ENCODE results near the gene SPIC.

The SPIC gene

GRCh38 chr12:101485021-101485420 is 9.9 kb downstream of the SPIC start:
- DNase-seq (ENCODE audit: low read depth), result no peak
- TF ChIP-seq, protein P1, sequence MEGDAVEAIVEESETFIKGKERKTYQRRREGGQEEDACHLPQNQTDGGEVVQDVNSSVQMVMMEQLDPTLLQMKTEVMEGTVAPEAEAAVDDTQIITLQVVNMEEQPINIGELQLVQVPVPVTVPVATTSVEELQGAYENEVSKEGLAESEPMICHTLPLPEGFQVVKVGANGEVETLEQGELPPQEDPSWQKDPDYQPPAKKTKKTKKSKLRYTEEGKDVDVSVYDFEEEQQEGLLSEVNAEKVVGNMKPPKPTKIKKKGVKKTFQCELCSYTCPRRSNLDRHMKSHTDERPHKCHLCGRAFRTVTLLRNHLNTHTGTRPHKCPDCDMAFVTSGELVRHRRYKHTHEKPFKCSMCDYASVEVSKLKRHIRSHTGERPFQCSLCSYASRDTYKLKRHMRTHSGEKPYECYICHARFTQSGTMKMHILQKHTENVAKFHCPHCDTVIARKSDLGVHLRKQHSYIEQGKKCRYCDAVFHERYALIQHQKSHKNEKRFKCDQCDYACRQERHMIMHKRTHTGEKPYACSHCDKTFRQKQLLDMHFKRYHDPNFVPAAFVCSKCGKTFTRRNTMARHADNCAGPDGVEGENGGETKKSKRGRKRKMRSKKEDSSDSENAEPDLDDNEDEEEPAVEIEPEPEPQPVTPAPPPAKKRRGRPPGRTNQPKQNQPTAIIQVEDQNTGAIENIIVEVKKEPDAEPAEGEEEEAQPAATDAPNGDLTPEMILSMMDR (IDR thresholded peaks at IDR 0.05; ENCODE audit: low read depth, low read length, missing control alignments), result no peak
- H3K4me3 ChIP-seq (ENCODE audit: low read depth, low read length), result no peak overlapping the region

GRCh38 chr12:101488469-101488868 is 13.3 kb downstream of the SPIC start:
- no peak overlapping the region for H3K4me3 ChIP-seq (ENCODE audit: low read depth, low read length)
- TF ChIP-seq, protein P1 (IDR thresholded peaks at IDR 0.05; ENCODE audit: low read depth, low read length, missing control alignments), result no peak
- DNase-seq (ENCODE audit: low read depth), result no peak

DNA sequence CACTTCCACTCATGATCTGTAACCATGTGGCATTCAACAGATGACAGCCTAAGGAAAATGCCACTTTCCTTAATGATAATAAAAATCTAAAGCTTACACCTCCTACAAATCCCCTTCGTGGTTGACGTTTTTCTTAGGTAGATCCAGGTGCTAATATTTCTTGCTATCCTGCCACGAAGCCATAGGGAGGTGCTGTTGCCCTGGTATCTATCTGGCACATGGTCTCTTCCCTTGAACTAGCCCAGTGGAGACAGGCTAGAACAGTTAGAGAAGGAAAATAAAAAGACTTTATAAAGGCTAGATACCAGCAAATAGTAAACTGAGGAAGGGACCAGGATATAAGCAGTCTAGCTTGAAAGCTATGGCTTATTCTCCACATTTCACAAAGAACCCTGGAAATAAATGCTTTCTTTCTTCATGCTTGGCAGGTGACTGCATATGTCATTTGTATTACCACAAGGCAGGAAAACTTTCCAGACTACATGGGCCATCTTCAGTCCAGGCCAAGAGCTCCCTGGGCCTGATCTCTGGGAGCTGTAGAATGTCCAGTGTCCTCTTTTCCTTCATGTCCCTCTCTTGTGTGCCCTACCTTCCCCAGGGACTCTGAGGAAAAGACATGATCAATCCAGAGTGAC is 15.3 kb downstream of the SPIC start:
- H3K4me3 ChIP-seq (ENCODE audit: low read depth, low read length), result no peak overlapping the region
- no peak for DNase-seq (ENCODE audit: low read depth)
- TF ChIP-seq, protein P1 (IDR thresholded peaks at IDR 0.05; ENCODE audit: low read depth, low read length, missing control alignments), result peak; percentile 46

- DNase-seq (ENCODE audit: low read depth), result no peak
- no peak overlapping the region for H3K4me3 ChIP-seq (ENCODE audit: low read depth, low read length)
- TF ChIP-seq, protein P1 (IDR thresholded peaks at IDR 0.05; ENCODE audit: low read depth, low read length, missing control alignments), result no peak
Observed at GRCh38 chr12:101491329-101491728, 16.2 kb downstream of the SPIC start.

GRCh38 chr12:101493556-101493955 is 18.4 kb downstream of the SPIC start:
- TF ChIP-seq, protein P1 (IDR thresholded peaks at IDR 0.05; ENCODE audit: low read depth, low read length, missing control alignments), result no peak
- no peak overlapping the region for H3K4me3 ChIP-seq (ENCODE audit: low read depth, low read length)
- no peak for DNase-seq (ENCODE audit: low read depth)

GRCh38 chr12:101498252-101498651 is 23.1 kb downstream of the SPIC start:
- no peak for DNase-seq (ENCODE audit: low read depth)
- TF ChIP-seq, protein P1 (IDR thresholded peaks at IDR 0.05; ENCODE audit: low read depth, low read length, missing control alignments), result no peak
- no peak overlapping the region for H3K4me3 ChIP-seq (ENCODE audit: low read depth, low read length)

GRCh38 chr12:101501410-101501995 is 26.4 kb downstream of the SPIC start:
- TF ChIP-seq, protein P1 (IDR thresholded peaks at IDR 0.05; ENCODE audit: low read depth, low read length, missing control alignments), result no peak
- no peak overlapping the region for H3K4me3 ChIP-seq (ENCODE audit: low read depth, low read length)
- DNase-seq (ENCODE audit: low read depth), result no peak
